Stimulated activated naive CD8-positive, alpha-beta T cell treated with anti-CD3 and anti-CD28 coated beads, Interleukin-15, amount 100 ng/mL, for 72 hours (primary cell): Measurements from ENCODE around the gene BRI3.
A peak's percentile ranks its signal among the peaks of the same experiment; 100 is the strongest.

Experiments
- ATAC-seq: fragments of 150-1000 bp; cut with Tn5 transposase; 2 replicates; pipeline ENCODE4 v1.10.0; 2021; ENCODE audit warnings: mild to moderate bottlenecking, moderate library complexity
- DNase-seq, 2 donors: peaks; one replicate each; pipeline ENCODE4 v3.0.0; 2021 to 2022
- H3K27ac Mint-ChIP-seq, 2 donors: one replicate each; pipeline ENCODE4 v1.8.0; 2022; ENCODE audit warnings: mild to moderate bottlenecking in 2 of 2, mixed read lengths in 2 of 2, moderate library complexity in 2 of 2
- H3K27me3 Mint-ChIP-seq: one replicate; pipeline ENCODE4 v1.8.0; 2022; ENCODE audit warnings: mixed read lengths
- H3K4me1 Mint-ChIP-seq: one replicate; pipeline ENCODE4 v1.8.0; 2022; ENCODE audit warnings: mild to moderate bottlenecking, mixed read lengths
- H3K4me3 Mint-ChIP-seq, 2 donors: one replicate each; pipeline ENCODE4 v1.8.0; 2022; ENCODE audit warnings: mild to moderate bottlenecking in 2 of 2, mixed read lengths in 2 of 2, moderate library complexity in 1 of 2
- H3K9me3 Mint-ChIP-seq, 2 donors: one replicate each; pipeline ENCODE4 v1.8.0; 2022; ENCODE audit warnings: mixed read lengths in 2 of 2

Gene BRI3

GRCh38 chr7:98291717-98292116, 10.2 kb downstream of the BRI3 start:
- no peaks in the 10 kb centered on the region for H3K9me3 Mint-ChIP-seq
- ATAC-seq, result no peak
- H3K27me3 Mint-ChIP-seq, result no peaks in the 10 kb centered on the region
- peaks cover 6% of the 10 kb centered on the region for H3K4me1 Mint-ChIP-seq
- H3K27ac Mint-ChIP-seq, result peak overlapping the region in 1 of 2 donors; percentile 13
- no peak overlapping the region for H3K4me3 Mint-ChIP-seq
- no peak for DNase-seq

- Mint-ChIP-seq H3K4me1 (no peaks in the 10 kb centered on the region), H3K9me3 (no peaks in the 10 kb centered on the region), H3K27ac (no peak overlapping the region), H3K4me3 (no peak overlapping the region), H3K27me3 (no peaks in the 10 kb centered on the region)
- DNase-seq (no peak), ATAC-seq (no peak)
These were observed 11.8 kb downstream of the BRI3 start for GRCh38 chr7:98293265-98293664.

DNA sequence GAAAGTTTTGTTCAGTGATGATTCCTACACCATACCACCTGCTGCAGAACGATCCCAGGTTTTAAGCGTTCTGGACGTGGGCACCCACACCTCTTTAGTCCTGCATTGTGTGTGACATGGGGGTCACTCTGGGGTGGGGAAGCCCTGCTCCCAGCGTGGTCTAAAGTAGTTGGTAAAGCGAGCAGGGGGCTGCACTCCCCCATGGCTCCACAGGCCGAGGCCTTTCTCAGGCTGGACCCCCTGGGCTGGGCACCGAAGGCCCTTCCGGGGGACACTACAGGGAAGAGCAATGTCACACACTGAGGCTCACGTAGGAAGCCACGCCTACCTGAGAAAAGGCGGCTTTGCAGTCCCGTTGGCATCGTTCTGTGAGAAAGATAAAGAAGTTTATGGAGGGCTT, 12.3 kb downstream of the BRI3 start:
- no peaks in the 10 kb centered on the region for H3K9me3 Mint-ChIP-seq
- no peak overlapping the region for H3K27ac Mint-ChIP-seq
- DNase-seq (no peak), ATAC-seq (no peak)
- H3K4me1 Mint-ChIP-seq, result no peaks in the 10 kb centered on the region
- H3K4me3 Mint-ChIP-seq, result no peak overlapping the region
- H3K27me3 Mint-ChIP-seq, result no peaks in the 10 kb centered on the region

- Mint-ChIP-seq H3K27ac (no peak overlapping the region), H3K27me3 (no peaks in the 10 kb centered on the region), H3K4me1 (no peaks in the 10 kb centered on the region), H3K4me3 (no peak overlapping the region), H3K9me3 (no peaks in the 10 kb centered on the region)
- DNase-seq, result no peak
- no peak for ATAC-seq
These were observed 12.8 kb downstream of the BRI3 start for GRCh38 chr7:98294326-98294725.

- Mint-ChIP-seq H3K4me3 (no peak overlapping the region), H3K4me1 (no peaks in the 10 kb centered on the region), H3K9me3 (no peaks in the 10 kb centered on the region), H3K27me3 (no peaks in the 10 kb centered on the region), H3K27ac (peak overlapping the region in 1 of 2 donors; percentile 13)
- DNase-seq, result peak in 1 of 2 donors; percentile 37
- ATAC-seq, result peak; percentile 79
These were observed 13.4 kb downstream of the BRI3 start for GRCh38 chr7:98294798-98295382.

- DNase-seq (no peak), ATAC-seq (no peak)
- Mint-ChIP-seq H3K27ac (peak overlapping the region in 1 of 2 donors; percentile 7), H3K4me3 (no peak overlapping the region), H3K27me3 (no peaks in the 10 kb centered on the region), H3K4me1 (no peaks in the 10 kb centered on the region), H3K9me3 (no peaks in the 10 kb centered on the region)
These were observed 14.1 kb downstream of the BRI3 start for GRCh38 chr7:98295467-98296192.

DNA sequence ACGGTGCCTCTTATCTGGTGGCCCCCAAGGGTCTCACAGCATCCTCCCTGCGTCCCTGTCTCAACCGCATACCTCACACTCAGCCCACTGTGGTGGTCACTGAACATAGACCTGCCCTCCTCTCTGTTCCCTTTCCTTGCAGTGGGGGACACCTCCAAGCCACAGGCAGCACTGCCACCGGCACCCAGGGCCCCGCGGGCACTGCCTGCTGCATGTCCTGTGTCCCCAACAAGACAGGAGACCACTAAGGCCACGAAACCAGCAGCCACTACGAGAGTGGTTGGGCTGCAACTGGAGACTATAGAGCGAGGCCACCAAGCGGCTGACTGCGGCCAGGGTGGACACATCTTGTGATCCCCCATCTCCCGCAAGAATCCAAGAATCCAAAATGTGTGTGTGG, 15.3 kb downstream of the BRI3 start:
- no peaks in the 10 kb centered on the region for H3K9me3 Mint-ChIP-seq
- no peaks in the 10 kb centered on the region for H3K27me3 Mint-ChIP-seq
- H3K4me3 Mint-ChIP-seq, result no peak overlapping the region
- no peaks in the 10 kb centered on the region for H3K4me1 Mint-ChIP-seq
- peak overlapping the region in 1 of 2 donors; percentile 77 for H3K27ac Mint-ChIP-seq
- ATAC-seq (no peak), DNase-seq (no peak)

DNA sequence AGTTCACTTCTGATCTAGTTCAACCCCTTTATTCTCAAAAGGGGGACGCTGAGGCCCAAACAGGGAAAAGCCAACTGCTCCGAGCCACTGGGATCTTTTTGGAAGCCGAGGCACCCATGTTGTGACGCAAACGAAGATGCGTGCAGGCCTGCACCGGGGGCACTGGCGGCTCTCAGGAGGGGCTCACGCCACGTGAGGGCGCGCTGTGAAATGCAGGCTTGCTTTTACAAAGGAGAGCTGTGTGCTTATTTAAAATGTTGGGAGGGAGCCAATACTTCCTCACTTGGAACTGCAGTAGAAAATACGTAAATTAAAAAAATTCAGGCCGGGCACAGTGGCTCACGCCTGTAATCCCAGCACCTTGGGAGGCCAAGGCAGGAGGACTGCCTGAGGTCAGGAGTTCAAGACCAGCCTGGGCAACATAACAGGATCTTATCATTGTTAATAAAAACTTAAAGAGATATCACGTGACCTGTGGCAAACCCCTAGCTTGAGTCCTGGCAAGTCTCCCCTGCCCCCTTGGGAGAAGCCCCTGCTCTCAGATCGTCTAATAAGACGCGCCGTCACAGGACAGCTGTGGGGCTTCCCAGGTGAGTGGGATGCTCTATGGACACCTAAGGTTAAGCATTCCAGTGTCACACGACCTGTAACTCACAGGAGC, 16.3 kb downstream of the BRI3 start:
- DNase-seq, result no peak
- H3K4me1 Mint-ChIP-seq, result no peaks in the 10 kb centered on the region

GRCh38 chr7:98300595-98301372, 19.3 kb downstream of the BRI3 start:
- DNase-seq (no peak), ATAC-seq (no peak)
- no peak overlapping the region for H3K4me3 Mint-ChIP-seq
- no peak overlapping the region for H3K27ac Mint-ChIP-seq
- no peaks in the 10 kb centered on the region for H3K4me1 Mint-ChIP-seq
- no peaks in the 10 kb centered on the region for H3K27me3 Mint-ChIP-seq
- H3K9me3 Mint-ChIP-seq, result no peaks in the 10 kb centered on the region

More for the DNA sequence above, 16.3 kb downstream of the BRI3 start:
- Mint-ChIP-seq H3K27ac (peak overlapping the region in 1 of 2 donors; percentile 63), H3K4me3 (no peak overlapping the region), H3K27me3 (no peaks in the 10 kb centered on the region), H3K9me3 (no peaks in the 10 kb centered on the region)
- ATAC-seq, result no peak

DNA sequence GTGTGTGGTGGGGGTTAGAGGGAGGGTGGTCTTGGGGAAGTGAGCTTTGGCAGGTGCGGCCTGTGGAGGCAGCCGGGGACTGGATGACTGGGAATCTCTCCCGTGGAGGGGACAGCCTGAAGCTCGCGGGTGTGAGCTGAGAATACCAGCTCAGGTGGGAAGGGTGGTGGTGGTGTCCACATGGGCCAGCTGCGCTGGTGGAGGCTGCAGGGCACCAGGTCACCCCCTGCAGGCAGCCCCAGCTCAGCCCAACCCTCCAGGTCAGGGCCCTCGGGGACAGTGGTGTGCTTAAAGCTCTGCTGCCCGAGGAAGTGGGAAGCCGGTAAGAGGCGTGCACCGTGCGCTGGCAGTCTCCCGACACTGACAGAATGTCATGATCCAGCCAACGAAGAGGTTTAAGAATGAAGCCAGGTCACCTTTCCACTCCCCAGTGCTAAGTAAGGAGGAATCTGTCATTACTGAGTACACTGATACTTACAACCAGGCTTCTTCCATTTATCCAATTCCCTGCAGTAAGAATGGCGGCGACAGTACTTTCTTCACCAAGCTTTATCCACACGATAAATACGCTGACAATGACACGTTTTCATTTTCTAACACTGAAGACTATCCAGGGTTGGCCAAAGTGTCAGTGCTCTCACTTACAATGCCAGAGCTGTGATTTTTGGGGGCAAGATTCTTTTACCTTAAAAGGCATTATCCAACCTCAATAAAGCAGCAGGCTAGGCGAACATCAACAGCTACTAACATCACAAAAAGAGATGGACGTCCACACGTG, 20.4 kb downstream of the BRI3 start:
- H3K27me3 Mint-ChIP-seq, result no peaks in the 10 kb centered on the region
- H3K4me1 Mint-ChIP-seq, result no peaks in the 10 kb centered on the region
- peak; percentile 26 for ATAC-seq
- no peak for DNase-seq
- no peak overlapping the region for H3K4me3 Mint-ChIP-seq
- H3K27ac Mint-ChIP-seq, result no peak overlapping the region
- H3K9me3 Mint-ChIP-seq, result no peaks in the 10 kb centered on the region

DNA sequence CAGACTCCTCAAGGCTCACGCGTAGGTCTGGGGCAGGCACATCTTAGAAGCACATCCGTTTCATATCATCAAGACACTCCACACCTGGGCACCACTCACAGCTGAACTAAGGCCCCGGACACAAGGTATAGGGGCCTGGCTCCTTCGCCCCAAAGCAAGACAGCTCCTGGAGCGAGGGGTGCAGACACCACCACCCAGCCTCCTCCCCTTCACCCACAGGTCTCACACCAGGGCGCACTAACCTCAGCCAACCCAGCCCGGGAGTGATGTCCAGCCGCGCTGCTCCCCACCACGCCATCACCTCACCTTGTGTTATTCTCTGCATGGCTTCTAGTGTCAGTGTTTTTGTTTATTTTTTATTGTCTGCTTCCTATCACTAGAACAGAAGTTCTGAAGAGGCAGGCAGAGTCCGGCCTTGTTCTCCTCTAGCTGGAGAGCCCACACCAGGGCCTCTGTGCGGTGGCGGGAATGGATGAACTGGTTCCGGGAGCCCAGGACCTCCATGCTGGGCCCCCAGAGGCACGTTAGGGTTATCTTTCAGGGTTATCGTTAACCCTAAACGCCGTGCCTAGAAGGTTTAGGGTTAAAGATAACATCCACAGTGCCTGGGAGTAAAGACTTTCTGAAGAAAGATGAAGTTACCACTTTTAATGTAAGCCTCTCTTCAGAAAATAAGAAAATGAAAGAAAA, 21.8 kb downstream of the BRI3 start:
- peak; percentile 31 for ATAC-seq
- H3K4me3 Mint-ChIP-seq, result no peak overlapping the region
- H3K27me3 Mint-ChIP-seq, result no peaks in the 10 kb centered on the region
- DNase-seq, result no peak
- H3K27ac Mint-ChIP-seq, result no peak overlapping the region
- H3K9me3 Mint-ChIP-seq, result no peaks in the 10 kb centered on the region
- no peaks in the 10 kb centered on the region for H3K4me1 Mint-ChIP-seq

- no peaks in the 10 kb centered on the region for H3K4me1 Mint-ChIP-seq
- DNase-seq (no peak), ATAC-seq (no peak)
- H3K9me3 Mint-ChIP-seq, result no peaks in the 10 kb centered on the region
- H3K27me3 Mint-ChIP-seq, result no peaks in the 10 kb centered on the region
- no peak overlapping the region for H3K27ac Mint-ChIP-seq
- H3K4me3 Mint-ChIP-seq, result no peak overlapping the region
These were observed 22.4 kb downstream of the BRI3 start for GRCh38 chr7:98303906-98304305.

DNA sequence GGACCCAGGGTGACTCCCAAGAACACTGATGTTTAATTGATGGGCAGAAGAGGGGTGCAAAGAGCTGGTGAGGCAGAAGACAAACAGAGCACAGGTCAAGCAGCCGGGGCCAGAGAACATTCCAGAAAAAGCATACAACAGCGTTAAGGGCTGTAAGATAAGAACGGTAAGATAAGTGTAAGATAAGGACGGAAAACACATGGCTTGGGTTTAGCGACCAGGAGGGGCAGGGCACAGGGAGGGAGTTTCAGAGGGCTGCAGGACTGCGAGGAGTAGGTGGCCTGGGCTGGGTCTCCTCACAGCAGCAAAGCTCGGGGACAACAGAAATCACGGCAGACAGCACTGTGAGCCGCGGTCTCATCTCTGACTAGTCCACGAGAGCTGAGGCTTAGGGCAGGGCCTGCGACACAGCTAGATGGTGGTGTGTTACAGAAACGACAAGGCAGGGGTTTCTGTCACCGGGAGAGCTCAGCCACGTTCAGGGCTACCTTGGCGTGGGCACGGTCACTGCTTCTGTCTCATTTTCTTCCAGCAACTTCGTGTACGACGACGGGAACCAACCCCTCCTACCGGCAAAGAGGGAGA, 24.6 kb downstream of the BRI3 start:
- Mint-ChIP-seq H3K4me3 (no peak overlapping the region), H3K4me1 (no peaks in the 10 kb centered on the region), H3K27ac (no peak overlapping the region), H3K27me3 (no peaks in the 10 kb centered on the region), H3K9me3 (no peaks in the 10 kb centered on the region)
- ATAC-seq (no peak), DNase-seq (no peak)

DNA sequence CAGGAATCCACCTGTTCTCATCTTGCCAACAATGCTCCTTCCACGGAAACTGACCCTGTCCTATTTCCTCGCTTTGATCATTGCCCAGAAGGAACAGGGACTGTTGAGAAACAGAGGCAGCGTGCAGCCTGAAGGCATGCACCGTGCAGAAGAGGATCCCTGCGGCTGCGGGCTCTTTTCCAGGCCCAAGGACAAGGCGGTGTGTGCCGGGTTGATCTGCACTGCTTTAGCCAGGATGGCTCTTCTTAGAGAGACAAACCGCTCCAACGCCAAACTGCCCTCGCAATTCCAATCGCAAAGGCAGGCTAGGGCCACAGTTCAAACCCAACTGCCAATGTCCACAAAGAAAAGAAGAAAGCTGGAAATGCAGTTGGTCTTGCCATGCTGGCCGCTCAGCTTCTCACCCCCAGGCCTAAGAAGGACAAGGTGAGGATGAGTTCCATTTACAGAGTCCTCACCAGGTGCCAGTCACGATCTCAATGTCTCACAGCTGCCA, 26.5 kb downstream of the BRI3 start:
- H3K4me1 Mint-ChIP-seq, result no peaks in the 10 kb centered on the region

More for the DNA sequence above, 26.5 kb downstream of the BRI3 start:
- Mint-ChIP-seq H3K27me3 (no peaks in the 10 kb centered on the region), H3K27ac (no peak overlapping the region), H3K4me3 (no peak overlapping the region), H3K9me3 (no peaks in the 10 kb centered on the region)
- no peak for DNase-seq
- ATAC-seq, result no peak
